GM21786 (cell line): Measurements from ENCODE around the gene SFMBT1.

ENCODE experiments used
- ATAC-seq: cut with Tn5 transposase; IDR thresholded peaks from one replicate; pipeline ENCODE4 v1.9.1; 2021; ENCODE audit not compliant: unreplicated experiment

Gene SFMBT1

GRCh38 chr3:53003320-53003719, 42.6 kb downstream of the SFMBT1 start:
- no peak for ATAC-seq

DNA sequence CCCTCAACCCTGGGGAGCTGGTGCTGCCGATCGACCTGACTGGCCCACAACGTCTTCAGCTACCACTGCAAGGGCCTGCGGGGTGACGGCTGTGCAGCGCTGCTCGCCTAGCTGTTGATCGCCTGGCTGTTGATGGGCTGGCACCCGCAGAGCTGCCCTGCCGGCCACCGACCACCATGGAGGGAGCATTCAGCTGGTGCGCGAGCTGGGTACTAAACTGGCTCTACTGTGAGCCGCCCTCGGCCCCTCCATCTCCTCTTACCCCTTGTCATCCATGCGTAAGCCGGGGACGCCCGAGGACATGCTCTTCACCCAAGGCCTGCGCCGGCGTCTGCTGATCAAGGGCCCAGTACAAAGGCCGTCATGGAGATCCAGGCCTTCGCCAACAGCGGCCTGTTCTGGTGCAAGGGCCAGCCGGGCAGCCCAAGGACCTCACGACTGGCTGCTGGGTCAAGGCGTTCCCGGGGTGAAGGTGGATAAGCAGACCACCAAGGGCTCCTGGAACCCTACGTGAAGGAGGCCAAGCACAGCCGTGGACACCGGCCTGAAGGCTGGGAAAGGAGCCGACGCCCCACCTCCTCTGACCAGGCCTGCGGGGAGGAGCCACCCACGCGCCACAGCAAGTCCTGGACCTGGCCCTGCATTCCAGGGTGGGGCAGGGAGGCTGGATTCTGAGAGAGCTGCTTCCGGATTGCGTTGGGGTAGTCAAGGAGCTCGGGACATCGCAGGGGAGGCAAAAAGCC, 46.9 kb downstream of the SFMBT1 start:
- ATAC-seq: no peak

DNA sequence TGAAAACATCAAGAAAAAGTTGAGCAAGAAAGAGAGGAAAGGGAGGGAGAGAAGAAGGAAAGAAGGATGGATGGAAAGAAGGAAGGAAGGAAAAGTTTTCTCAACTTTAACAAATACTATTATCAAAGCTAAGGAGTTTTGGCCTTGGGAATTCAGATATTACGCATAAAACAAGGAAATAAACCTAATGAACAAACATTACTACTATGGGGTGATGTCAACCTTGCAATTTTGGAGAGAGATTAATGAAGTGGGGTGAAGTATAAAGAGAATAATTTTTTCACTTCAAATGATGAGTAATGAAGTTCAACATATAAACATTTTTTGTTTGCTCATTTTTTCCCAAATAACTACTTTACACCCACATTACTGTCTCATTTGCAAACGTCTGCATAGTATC, 55.2 kb downstream of the SFMBT1 start:
- ATAC-seq: no peak

DNA sequence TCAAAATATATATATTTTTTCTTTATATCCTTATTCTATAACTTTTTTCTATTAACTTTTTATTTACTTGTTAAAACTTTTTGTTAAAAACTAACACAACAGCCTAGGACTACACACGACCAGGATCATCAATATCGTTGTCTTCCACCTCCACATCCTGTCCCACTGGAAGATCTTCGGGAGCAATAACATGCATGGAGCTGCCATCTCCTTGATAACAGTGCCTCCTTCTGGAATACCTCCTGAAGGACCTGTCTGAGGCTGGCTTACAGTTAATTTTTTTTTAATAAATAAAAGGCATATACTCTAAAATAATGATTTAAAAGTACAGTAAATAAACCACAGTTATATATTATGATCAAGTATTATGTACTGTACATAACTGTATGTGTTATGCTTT, 58.9 kb downstream of the SFMBT1 start:
- ATAC-seq: no peak

DNA sequence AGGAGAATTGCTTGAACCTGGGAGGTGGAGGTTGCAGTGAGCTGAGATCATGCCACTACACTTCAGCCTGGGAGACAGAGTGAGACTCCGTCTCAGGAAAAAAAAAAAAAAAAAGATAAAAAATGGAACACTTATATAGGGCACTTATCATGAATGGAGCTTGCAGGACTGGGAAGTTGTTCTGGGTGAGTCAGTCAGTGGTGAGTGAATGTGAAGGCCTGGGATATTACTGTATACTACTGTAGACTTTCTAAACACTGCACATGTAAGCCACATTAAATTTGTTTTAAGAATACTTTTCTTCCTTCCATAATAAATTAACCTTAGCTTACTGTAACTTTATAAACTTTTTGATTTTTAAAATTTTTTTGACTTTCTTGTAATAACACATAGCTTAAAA, 59.8 kb downstream of the SFMBT1 start:
- no peak for ATAC-seq

- ATAC-seq: peak; percentile 25
Observed at GRCh38 chr3:52983828-52984227, 62.0 kb downstream of the SFMBT1 start.

DNA sequence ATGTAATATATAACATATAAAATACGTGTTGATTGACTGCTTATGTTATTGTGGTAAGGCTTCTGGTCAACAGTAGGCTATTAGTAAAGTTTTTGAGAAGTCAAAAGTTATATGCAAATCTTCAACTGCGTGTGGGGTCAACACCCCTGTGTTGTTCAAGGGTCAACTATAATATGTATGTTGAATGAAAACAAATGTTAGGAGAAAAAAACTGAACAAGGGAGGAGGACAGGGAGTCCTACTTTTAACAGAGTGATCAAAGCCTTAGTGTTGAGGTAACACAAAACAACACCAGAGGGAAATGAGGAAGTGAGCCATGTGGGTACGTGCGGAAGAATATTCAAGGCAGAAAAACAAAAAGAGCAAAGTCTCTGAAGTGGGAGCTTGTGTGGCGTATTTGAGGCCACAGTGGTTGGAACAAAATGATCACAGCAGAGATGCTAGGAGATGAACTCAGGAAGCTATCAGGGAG, 62.5 kb downstream of the SFMBT1 start:
- peak; percentile 84 for ATAC-seq

DNA sequence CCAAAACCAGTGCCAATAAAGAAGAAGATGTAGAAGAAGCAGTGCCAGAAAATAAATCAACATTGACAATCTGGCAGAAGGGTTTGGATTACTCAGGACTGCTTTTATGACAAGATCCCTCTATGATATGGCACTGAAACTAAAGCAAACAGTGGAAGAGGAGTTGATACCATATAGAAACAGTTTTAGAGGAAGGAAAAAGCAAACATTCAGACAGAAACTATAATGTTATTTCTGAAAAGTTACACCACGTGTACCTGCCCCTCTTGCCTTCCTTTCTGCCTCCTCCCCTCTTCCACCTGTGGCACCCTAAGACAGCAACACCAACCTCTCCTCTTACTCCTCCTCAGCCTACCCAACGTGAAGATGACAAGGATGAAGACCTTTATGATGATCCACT, 63.0 kb downstream of the SFMBT1 start:
- peak; percentile 33 for ATAC-seq

GRCh38 chr3:52979190-52979983, 66.5 kb downstream of the SFMBT1 start:
- ATAC-seq: no peak

GRCh38 chr3:52978109-52978754, 67.6 kb downstream of the SFMBT1 start:
- ATAC-seq: no peak

DNA sequence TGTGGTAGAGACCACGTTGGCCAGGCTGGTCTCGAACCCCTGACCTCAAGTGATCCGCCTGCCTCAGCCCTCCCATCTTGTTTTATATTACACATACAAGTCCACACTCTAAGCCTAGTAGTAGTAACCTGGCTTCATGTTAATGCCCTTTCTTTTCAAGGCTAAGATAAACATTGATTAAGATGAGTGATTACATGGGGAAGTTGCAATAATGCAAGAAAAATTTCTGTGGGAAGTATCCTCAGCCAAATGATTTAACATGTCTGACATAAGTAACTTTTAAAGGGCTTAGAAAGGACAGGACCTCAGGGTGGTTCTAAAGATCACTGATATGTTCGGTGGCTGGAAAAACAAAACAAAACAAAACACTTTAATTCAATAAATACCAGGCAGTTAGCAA, 72.1 kb downstream of the SFMBT1 start:
- ATAC-seq: no peak

- ATAC-seq: no peak
Observed at GRCh38 chr3:52971895-52972294, 74.0 kb downstream of the SFMBT1 start.

GRCh38 chr3:52967398-52967797, 78.5 kb downstream of the SFMBT1 start:
- ATAC-seq: no peak

DNA sequence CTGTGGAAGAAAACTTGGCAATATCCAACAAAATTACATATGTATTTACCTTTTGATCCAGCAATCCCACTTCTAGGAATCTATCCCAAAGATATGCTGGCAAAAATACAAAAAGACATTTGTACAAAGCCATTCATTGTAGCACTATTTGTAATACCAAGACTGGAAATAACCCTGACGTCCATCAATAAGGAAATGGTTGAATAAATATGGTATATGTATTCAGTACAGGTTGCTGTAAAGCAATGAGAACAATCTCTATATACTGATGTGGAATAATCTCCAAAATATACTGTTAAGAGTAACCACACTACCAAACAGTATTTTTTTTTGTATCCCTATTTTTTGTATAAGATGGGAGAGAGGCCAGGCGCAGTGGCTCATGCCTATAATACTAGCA, 83.7 kb downstream of the SFMBT1 start:
- ATAC-seq: no peak

DNA sequence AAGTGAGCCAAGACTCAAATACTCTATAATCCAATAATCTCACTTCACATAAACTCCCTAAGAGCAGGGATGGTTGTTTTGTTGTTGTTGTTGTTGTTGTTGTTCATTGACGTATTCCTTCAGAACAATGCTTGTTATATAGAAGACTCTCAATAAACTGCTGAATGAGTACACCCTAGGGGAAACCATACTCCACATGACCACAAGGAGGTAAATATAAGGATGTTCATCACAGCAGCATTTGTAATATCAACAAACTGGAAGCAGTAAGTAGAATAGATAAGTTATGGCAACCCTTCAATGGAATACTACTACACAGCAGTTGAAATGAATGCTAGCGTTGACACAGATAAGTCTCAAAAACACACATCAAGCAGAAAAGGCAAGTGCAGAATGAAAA, 86.1 kb downstream of the SFMBT1 start:
- no peak for ATAC-seq

DNA sequence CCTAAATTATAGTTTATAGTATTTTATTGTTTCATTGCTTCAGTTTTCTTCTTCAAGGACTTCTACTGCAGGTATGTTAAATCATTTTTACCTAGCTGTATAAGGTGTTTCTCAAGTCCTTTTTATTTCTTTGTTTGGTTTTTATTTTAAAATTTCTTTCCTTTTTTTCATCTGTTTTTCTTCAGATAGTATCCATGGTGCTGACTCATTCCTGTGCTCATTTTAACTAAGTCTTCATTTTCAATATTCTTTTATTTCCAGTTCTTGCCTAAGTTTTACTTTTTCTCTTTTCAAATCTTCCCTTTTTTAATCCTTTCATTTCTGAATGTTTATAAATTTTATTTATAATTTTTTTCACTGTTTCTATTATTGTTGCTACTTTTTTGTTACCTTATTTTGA, 106.3 kb downstream of the SFMBT1 start:
- ATAC-seq: no peak

DNA sequence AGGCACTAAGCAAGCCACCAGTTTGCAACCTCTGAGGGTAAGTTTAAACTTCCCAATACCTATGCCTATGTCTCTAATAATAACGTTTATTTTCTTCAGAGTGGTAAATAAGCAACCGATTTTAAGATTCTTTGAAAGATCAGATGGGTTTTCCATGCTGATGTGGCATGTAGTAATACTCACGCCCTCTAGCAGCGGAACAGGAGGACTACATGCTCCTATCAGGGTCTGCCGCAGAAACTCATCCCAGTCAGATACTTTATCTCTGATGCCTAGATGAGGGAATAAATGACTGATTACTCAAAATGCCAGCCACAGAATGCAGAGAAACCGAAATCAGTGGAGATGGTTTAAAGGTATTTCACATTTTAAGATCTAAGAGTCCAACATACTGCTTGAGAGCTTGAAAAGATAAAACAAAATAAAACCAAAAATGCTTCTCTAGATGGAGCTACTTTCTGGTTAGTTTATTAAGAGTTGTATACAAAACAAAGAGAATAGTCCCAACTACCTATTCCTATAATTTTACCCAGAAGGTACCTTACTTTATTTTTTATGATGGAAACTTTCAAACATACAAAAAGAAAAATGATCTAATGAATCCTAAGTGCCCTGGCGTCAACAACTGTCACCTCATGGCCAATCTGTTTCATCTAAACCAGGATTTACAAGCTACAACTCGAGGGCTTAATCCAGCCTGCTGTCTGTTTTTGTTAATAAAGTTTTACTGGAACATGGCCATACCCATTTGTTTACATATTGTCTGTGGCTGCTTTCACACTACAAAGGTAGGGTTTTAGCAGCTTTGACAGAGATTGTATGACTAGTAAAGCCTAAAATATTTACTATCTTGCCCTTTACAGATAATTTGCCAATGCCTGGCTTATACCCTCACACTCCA, 111.0 kb downstream of the SFMBT1 start:
- ATAC-seq: peak; percentile 47

DNA sequence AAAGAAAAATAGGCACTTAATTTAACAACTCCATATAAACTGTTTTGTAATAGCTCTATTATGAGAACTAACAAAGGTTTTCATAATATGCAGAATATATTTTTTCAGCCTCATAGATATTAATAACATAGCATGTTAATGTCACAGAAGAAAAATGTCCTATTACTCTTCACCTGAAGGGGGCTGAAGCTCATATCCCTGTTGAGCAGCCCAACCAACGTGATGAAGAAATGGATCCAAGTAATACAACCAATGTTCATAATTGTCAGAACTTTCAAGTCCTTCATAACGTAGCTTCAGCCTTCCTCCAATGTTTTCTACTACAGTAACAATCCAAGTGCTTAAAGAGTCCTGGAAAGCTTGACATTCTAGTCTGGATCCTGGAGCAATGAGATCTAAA, 114.0 kb downstream of the SFMBT1 start:
- no peak for ATAC-seq

GRCh38 chr3:52931328-52931727, 114.5 kb downstream of the SFMBT1 start:
- ATAC-seq: no peak

GRCh38 chr3:52930748-52931147, 115.1 kb downstream of the SFMBT1 start:
- ATAC-seq: no peak

DNA sequence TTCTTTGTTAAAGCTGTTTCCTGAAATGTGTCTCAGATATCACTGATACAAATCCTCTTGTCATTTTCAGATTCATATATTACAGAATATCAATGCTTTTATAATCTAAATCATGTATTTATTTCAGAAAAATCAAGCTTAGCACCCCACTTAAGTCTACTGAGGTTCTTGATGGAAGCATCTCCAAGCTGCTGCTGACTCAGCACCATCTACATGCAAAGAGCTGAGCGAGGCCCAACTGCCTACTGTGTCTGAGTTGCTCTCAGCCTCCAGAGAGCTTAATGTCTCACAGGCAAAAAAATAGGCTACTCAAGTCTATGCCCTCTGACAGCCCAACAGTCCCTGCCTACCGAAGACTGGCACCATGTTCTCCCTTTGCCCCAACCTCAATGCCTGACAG, 119.3 kb downstream of the SFMBT1 start:
- ATAC-seq: no peak
